ENCODE measurements around the gene NHLRC3. TPM values are rescaled to one million over a fixed set of nuclear protein-coding genes. Genes with fewer than 3 reads are reported as not detected.

Gene NHLRC3
- total RNA-seq, 1 donor from 2014 or later: 9.5 TPM

Other genes starting within 250 kb of the NHLRC3 start
- gene STOML3, start 47.6 kb upstream of the NHLRC3 start, total RNA-seq: not detected
- gene PROSER1, start 367 bp upstream of the NHLRC3 start, total RNA-seq: 15.9 TPM

Measured in Right ventricle myocardium inferior (tissue), 1 donor.